GM18498 (cell line): ENCODE results near the gene CHD5.

ENCODE experiments used
- ATAC-seq: cut with Tn5 transposase; IDR thresholded peaks from one replicate; pipeline ENCODE4 v1.9.1; 2021; ENCODE audit warnings: mild to moderate bottlenecking, moderate library complexity; ENCODE audit not compliant: unreplicated experiment

Gene CHD5

DNA sequence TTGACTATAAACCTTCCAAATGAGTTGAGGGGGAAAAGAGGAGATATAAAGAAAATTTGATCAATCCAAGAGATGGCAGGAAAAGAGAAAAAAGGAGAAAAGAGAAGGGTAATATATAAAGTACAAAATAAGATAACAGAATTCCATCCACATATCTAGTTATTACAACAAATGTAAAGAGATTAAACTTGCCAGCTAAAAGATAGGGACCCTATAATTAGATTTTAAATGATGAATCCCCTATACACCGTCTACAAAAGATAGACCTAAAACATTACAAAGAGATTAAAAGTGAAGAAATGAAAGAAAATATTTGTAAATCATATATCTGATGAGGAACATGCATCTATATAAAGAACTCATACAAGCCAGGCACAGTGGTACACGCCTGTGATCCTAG lies 63.1 kb downstream of the CHD5 start:
- ATAC-seq: no peak

DNA sequence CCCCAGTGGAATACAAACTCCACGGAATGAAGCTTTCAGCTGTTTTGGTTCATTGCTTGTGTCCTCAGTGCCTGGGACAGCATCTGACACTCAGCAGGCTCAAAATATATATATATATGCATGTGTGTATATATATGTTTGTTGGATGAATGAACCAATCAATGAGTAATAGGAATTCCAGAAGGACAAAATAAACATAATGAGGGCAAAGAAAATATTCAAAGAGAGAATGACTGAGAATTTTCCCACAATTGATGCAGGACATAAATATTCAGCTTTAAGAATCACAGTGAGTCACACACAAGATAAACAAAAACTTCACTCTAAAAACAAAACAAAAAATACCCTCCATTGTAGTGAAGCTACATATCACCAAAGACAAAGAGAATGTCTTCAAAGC lies 64.0 kb downstream of the CHD5 start:
- no peak for ATAC-seq

DNA sequence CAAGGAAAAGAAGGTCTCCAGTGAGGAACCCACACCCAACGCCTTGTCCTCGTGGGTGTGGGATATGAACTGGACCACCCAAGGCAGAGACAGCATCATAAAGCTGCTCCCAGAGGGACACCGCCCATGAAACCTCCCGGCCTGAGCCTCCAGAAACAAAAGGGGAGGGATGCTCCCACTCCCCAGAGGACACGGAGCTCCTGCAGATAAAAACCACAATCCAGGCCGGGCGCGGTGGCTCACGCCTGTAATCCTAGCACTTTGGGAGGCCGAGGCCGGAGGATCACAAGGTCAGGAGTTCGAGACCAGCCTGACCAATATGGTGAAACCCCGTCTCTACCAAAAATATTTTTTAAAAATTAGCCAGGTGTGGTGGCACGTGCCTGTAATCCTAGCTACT lies 66.4 kb downstream of the CHD5 start:
- ATAC-seq: no peak

DNA sequence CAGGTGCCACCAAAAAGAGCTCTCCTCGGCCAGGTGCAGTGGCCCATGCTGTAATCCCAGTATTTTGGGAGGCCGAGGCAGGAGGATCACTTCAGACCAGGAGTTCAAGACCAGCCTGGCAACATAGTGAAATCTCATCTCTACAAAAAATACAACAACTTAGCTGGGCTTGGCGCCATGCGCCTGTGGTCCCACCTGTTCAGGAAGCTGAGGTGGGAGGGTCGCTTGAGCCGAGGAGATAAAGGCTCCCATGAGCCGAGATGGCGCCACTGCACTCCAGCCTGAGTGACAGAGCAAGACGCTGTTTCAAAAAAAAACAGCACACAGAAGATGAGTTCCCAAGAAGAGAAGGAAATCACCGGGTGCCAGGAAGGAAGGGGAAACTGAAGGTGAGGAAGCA lies 67.0 kb downstream of the CHD5 start:
- no peak for ATAC-seq

GRCh38 chr1:6112690-6113005 lies 67.5 kb downstream of the CHD5 start:
- no peak for ATAC-seq

- no peak for ATAC-seq
Observed at GRCh38 chr1:6111991-6112689, 68.0 kb downstream of the CHD5 start.

- no peak for ATAC-seq
Observed at GRCh38 chr1:6111571-6111970, 68.5 kb downstream of the CHD5 start.

GRCh38 chr1:6110326-6110725 lies 69.8 kb downstream of the CHD5 start:
- ATAC-seq: no peak

DNA sequence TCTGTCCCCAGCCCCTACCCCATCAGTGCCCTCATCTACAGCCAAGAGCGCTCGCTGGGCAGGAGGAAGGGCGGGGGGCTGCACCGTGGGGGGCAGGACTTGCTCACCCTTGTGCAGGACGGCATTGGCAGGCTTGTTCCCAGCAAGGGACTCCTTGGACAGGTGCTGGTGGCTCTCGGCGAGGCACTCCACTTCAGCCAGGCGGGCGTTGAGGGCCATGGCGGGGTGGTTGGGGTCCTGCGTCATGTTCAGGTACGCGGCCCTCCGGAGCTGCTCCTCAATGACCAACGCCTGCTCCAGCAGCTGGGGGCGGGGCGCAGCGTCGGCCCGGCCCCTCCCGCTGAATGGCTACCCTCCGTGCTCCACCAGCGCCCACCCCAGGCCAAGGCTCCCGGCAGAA lies 70.4 kb downstream of the CHD5 start:
- no peak for ATAC-seq

DNA sequence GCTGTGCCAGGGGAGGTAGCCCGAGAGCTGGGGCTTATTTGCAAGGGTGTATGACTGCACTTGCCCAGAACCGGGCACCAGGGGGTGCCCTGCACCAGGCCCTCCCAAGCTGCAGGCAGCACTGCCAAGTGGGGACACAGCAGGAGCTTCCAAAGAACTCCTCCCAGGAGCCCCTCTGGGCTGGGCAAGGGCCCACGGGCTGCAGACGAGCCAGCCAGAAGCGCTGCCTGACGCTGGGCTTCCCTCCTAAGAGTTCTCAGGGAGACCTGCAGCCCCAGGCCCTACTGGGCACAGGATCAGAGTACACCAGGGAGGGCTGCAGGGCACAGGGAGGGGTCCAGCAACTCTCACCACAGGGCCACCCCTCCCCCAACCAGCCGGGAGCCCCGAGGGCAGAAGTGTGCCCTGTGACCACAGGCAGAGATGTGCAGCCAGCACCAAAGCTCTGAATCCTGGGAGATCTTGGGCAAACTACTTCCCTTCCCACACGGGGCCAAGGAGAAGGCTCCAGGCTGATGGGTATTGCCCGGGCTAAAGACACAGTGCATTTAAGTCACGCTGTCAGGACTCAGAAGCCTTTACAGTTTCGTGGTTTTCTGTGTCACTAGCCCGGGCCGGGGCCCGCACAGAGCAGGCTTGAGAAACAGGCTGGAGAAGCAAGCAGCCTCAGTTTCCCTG lies 71.0 kb downstream of the CHD5 start:
- ATAC-seq: no peak

DNA sequence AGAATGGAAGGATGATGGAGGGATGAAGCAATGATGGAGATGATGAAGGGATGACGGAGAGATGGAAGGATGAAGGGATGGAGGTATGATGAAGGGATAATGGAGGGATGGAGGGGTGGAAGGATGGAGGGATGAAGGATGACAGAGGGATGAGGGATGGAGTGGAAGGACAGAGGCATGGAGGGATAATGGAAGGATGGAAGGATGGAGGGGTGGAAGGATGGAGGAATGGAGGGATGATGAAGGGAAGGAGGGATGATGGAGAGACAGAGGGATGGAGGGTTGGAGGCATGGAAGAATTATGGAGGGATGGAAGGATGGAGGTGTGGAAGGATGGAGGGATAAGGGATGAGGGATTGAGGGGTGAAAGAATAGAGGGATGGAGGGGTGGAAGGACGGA lies 71.6 kb downstream of the CHD5 start:
- no peak for ATAC-seq

GRCh38 chr1:6107409-6108356 lies 72.4 kb downstream of the CHD5 start:
- no peak for ATAC-seq

- no peak for ATAC-seq
Observed at GRCh38 chr1:6106977-6107376, 73.1 kb downstream of the CHD5 start.

DNA sequence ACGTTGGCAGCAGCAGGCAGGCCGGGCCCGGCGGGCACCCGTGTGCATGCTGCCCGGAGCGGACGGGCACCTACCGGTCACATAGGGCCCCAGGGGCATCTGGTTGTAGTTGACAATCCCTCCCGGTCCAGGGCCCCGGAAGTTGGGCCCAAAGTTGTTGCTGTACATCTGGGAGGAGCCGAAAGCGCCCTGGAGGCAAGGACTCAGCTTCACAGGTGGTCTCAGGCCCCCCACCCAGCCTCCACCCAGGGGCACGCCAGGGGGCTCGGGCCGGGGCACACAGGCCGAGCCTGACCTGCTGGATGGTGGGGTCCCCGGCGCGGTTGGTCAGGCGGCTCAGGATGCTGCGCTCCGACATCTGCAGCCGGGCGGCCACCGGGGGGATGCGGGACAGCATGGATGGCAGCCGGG lies 73.8 kb downstream of the CHD5 start:
- ATAC-seq: no peak

DNA sequence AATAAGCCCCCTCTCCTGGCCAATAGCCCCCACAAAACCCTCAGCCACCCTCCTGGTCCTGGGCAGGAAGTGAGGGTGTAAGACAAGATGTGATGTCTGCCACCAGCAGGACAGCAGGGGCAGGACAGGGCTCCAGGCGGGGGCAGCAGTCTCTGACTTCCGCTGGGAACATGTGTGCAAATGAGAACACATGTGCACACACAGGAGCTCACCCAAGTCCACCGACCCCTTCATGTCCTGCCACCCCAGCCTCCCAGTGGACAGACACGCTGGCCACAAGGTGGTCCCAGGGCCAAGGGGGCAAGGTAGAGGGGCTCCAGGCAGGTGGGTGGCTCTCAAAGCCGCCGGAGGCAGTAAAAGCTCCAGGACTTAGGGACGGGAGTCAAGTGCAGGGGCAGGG lies 74.4 kb downstream of the CHD5 start:
- no peak for ATAC-seq

DNA sequence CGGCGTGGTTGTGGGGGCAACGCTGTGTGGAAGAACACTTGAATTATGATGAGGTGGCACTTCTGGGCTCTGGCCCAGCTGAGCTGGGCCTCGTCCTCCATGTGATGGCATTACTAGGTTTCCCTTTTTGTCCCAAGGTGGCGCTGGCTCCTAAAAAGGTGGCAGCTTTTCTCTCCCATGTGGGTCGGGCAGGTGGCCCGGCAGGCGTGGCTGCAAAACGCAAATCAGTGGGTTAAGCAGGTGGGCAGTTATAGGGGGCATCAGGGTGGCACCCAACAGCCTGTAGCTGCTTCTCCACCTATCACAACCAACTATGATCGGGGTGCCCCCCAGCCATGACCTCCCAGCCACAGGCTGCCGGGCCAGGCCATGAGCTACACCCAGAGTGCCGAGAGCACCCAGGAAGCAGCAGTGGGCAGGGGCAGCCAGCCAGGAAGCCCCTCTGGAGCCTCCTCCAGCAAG lies 74.9 kb downstream of the CHD5 start:
- ATAC-seq: no peak

DNA sequence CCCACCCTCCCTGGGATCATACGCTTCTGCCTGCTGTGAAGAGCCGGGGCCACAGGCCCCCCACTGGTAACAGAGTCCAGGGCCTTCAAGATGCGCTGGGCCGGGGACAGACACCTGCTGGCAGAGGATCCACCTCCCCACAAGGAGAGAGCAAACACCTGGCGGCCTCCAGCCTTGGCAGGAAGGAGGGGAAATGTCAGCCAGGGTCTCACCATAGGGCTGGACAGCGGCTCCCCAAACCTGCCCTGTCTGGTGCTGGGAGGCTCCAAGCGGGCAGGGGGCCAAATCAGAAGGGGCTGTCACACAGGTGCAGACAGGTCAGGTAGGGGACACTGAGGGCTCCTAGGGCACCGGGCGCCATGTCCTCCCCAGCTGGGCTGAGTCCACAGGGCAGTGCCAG lies 75.5 kb downstream of the CHD5 start:
- ATAC-seq: no peak

DNA sequence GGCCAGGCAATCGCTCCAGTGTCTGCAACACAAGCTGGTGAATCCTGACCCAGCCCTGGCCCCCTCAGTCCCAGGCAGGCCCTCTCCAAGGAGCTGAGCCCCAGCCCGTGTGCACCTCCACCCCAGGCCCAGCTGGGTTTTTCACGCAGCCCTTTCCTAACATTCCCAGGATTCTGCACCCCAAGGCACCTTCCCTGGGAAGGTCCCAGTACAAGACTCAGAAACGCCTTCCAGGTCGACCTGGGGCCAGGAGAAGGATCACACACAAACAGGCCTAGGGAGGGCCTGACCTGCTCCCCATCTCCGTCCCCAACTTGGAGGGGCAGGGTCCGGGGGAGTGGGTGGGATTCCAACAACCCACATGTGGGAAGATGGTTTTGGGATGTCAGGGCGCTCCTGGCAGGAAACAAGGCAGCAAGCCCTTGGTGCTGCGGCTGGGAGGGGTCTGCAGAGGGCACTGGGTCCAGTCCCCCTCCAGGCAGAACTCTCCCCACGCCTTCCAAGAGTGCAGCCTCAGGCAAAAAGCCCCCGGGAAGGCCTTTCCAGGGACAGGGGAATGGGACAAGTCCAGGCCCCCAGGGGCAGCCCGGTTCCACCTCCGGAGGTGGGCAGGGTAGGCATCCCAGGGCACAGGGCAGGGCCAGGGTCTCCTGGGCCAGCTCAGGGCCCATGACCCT lies 76.1 kb downstream of the CHD5 start:
- ATAC-seq: no peak

GRCh38 chr1:6103111-6103853 lies 76.8 kb downstream of the CHD5 start:
- no peak for ATAC-seq

DNA sequence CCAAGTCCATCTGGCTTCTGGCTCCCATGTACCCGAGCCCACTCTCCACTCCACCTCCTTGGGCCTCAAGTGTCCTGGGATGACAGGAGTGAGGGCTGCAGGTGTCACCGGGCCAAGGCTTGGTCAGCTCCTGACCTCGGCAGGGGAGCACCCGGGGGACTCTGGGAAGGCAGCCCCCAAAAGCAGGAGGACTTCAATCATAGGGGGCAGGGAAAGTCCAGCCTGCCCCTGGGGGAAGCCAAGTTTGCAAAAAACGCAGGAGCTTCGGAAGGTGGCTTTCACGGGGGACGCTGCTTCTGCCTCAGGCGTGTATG lies 77.6 kb downstream of the CHD5 start:
- no peak for ATAC-seq
